Left lung (tissue), 10 donors: ENCODE measurements around the gene NR5A1. TPM values are rescaled to one million over a fixed set of nuclear protein-coding genes. Genes with fewer than 3 reads are reported as not detected.
A peak's percentile ranks its signal among the peaks of the same experiment; 100 is the strongest.

Experiments used
- ATAC-seq: fragments of 200-7000 bp; cut with Tn5 transposase; one replicate; pipeline ENCODE4 v1.9.1; 2020; ENCODE audit warnings: moderate library complexity
- DNase-seq, 4 donors: peaks; one replicate each; pipeline ENCODE4 v3.0.0-alpha.2; 2013 to 2020
- H3K27ac ChIP-seq, 2 donors: fragments of 200-600 bp; sonication (generic) in 1 of 2; one replicate each; pipeline versions ENCODE4 v1.5.0 to v1.8.0; 2020 to 2021
- H3K27me3 ChIP-seq, 2 donors: fragments of 200-600 bp; sonication (generic) in 1 of 2; one replicate each; pipeline versions ENCODE4 v1.5.0 to v1.8.0; 2020 to 2021
- H3K36me3 ChIP-seq, 2 donors: fragments of 200-600 bp; sonication (generic) in 1 of 2; one replicate each; pipeline versions ENCODE4 v1.5.0 to v1.8.0; 2020 to 2021
- H3K4me1 ChIP-seq, 2 donors: fragments of 200-600 bp; one replicate each; pipeline ENCODE4 v1.8.0; 2021
- H3K4me3 ChIP-seq, 2 donors: fragments of 200-600 bp; sonication (generic) in 1 of 2; one replicate each; pipeline versions ENCODE4 v1.5.0 to v1.8.0; 2020 to 2021; ENCODE audit warnings: mild to moderate bottlenecking in 1 of 2
- H3K9me3 ChIP-seq, 2 donors: fragments of 200-600 bp; sonication (generic) in 1 of 2; one replicate each; pipeline versions ENCODE4 v1.5.0 to v1.8.0; 2020 to 2021
- intact Hi-C, 2 donors: fragments of 100-400 bp; cut with DNase I; formaldehyde crosslinking; loops; one replicate each; pipeline versions ENCODE4 v1.11.2 to v1.14.2; 2022
- polyA plus RNA-seq, 6 donors: library from polyadenylated mRNA; unstranded; fragments of 120-200 nt; gene quantifications; one replicate each; pipeline ENCODE4 v1.2.1, GENCODE V29; 2013; ENCODE audit not compliant: insufficient read length in 6 of 6
- total RNA-seq, 2 donors: library from RNA; stranded (reverse); fragmentation: NEBNext Ultra II Directional; extraction: Animal tissue kit (Norgen Biotek cat#: 25700); gene quantifications; one replicate each; pipeline ENCODE4 v1.2.1, GENCODE V29; 2021
- TF ChIP-seq, protein P1 (sequence below), 2 donors: fragments of 200-600 bp; sonication (generic) in 1 of 2; IDR thresholded peaks; one replicate each; pipeline versions ENCODE4 v1.5.0 to v1.8.0; 2021; ENCODE audit warnings: antibody characterized with exemption in 2 of 2
- donor health status: DM: no; HTN: yes; CAD: no.
- donor health status: DM: no; HTN: no; CAD: no.

NR5A1 gene
- total and polyA plus RNA-seq, 8 donors: 0.06 to 0.26 (median 0.14) TPM; not detected in 5

DNA sequence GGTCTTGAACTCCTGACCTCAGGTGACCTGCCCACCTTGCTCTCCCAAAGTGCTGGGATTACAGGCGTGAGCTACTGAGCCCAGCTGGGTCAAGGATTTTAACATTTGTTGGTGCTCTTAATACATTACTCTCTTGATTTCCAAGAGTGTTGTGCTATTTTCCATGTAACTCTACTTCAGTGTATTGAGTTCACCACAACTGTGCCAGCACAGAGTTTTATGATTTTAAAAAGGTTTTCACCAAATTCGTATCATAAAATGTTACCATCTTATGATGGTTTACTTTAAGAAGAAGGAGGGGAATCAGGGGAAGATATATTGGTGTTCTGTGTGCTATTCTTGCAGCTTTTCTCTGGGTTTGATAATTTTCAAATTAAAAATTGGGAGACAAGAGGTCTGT, 63.6 kb downstream of the NR5A1 start:
- Histone ChIP-seq H3K4me3 (no peak overlapping the region), H3K4me1 (no peaks in the 10 kb centered on the region), H3K27ac (no peak overlapping the region), H3K9me3 (peaks cover 0 to 4% of the 10 kb centered on the region in 2 donors), H3K27me3 (peaks cover 0 to 57% of the 10 kb centered on the region in 2 donors), H3K36me3 (no peaks in the 10 kb centered on the region)
- TF ChIP-seq, protein P1, sequence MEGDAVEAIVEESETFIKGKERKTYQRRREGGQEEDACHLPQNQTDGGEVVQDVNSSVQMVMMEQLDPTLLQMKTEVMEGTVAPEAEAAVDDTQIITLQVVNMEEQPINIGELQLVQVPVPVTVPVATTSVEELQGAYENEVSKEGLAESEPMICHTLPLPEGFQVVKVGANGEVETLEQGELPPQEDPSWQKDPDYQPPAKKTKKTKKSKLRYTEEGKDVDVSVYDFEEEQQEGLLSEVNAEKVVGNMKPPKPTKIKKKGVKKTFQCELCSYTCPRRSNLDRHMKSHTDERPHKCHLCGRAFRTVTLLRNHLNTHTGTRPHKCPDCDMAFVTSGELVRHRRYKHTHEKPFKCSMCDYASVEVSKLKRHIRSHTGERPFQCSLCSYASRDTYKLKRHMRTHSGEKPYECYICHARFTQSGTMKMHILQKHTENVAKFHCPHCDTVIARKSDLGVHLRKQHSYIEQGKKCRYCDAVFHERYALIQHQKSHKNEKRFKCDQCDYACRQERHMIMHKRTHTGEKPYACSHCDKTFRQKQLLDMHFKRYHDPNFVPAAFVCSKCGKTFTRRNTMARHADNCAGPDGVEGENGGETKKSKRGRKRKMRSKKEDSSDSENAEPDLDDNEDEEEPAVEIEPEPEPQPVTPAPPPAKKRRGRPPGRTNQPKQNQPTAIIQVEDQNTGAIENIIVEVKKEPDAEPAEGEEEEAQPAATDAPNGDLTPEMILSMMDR (IDR thresholded peaks at IDR 0.05): no peak
- ATAC-seq (no peak), DNase-seq (no peak)
- intact Hi-C loops: no loop called here

DNA sequence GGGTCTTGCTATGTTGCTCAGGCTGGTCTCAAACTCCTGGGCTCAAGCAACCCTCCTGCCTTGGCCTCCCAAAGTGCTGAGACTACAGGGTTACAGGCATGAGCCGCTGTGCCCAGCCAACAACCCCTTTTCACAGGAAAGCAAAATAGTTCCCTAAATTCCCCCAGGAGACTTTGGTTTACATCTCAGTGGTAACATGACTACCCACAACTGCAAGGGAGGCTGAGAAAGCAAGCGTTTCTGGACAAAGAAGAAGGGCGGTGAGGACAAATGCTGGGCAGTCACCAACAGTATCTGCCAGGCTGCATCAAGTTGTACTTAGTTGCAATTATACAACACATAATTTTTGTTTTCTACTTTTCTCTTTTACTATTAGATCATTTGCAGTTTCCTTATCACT, 64.4 kb downstream of the NR5A1 start:
- Histone ChIP-seq H3K36me3 (no peaks in the 10 kb centered on the region), H3K9me3 (peaks cover 0 to 4% of the 10 kb centered on the region in 2 donors), H3K4me1 (no peaks in the 10 kb centered on the region), H3K27ac (no peak overlapping the region), H3K4me3 (no peak overlapping the region), H3K27me3 (peaks cover 0 to 58% of the 10 kb centered on the region in 2 donors)
- intact Hi-C loops: no loop called here
- ATAC-seq (no peak), DNase-seq (no peak)
- TF ChIP-seq, protein P1 (IDR thresholded peaks at IDR 0.05): no peak

DNA sequence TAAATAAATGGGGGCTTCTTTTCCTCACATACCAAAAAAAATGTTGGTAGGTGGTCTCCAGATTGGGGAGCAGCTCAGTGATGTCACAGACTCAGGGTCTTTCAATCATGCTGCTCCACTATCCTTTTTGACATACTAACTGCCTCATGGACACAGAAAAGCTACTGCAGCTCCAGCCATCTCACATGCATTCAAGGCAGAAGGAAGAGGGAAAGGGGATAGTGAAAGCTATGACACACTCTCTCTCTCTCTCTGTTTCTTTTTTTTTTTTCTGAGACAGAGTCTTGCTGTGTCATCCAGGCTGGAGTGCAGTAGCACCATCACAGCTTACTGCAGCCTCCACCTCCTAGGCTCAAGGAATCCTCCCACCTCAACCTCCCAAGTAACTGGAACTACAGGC, 64.8 kb downstream of the NR5A1 start:
- H3K36me3 ChIP-seq: no peaks in the 10 kb centered on the region
- TF ChIP-seq, protein P1 (IDR thresholded peaks at IDR 0.05): no peak
- ATAC-seq: no peak
- H3K27ac ChIP-seq: no peak overlapping the region
- H3K4me1 ChIP-seq: no peaks in the 10 kb centered on the region
- peaks cover 0 to 57% of the 10 kb centered on the region in 2 donors for H3K27me3 ChIP-seq
- no peak for DNase-seq
- H3K9me3 ChIP-seq: peaks cover 0 to 4% of the 10 kb centered on the region in 2 donors
- intact Hi-C loops: no loop called here
- no peak overlapping the region for H3K4me3 ChIP-seq

DNA sequence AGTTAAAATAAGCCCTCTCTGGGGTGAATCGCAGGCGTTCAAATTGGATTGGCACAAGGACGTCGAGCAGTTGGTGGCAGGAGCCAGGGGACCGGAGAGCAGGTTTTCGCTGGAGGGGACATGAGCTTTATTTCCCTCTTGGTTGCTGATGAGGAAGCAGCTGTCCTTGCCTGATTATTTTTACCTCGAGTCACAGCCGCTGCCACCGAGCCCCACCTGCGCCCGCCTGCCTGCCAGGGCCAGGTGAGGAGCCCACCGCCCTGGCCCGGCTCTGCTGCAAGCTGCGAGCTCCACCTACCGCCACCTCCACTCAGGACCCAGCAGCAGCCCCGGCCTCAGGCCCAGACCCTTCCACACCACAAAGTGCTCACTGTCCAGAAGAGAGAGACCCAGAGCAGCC, 65.9 kb downstream of the NR5A1 start:
- Histone ChIP-seq H3K36me3 (no peaks in the 10 kb centered on the region), H3K27ac (no peak overlapping the region), H3K27me3 (peaks cover 0 to 46% of the 10 kb centered on the region in 2 donors), H3K4me3 (no peak overlapping the region), H3K9me3 (peaks cover 0 to 4% of the 10 kb centered on the region in 2 donors), H3K4me1 (no peaks in the 10 kb centered on the region)
- intact Hi-C loops: no loop called here
- TF ChIP-seq, protein P1 (IDR thresholded peaks at IDR 0.05): no peak
- no peak for ATAC-seq
- DNase-seq: peak in 2 of 4 donors; percentile 11 to 47

DNA sequence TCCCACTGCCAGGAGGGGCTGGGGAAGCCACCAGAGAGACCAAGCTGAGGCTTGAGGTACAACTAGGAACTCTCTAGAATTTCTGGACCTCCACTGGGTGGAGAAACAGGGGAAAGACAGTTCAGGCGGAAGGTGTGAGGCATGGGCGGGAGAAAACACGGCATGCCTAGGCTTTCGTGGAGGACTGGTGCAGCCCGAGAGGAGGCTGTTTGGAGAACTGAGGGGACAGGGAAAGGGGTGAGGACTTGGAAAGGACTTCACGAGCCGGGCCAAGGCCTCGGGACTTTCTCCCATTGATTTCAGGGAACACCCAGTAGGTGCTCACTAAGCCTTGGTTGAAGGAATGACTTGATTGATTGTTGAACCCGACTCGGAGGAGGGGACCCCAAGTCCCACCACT, 66.4 kb downstream of the NR5A1 start:
- no peaks in the 10 kb centered on the region for H3K36me3 ChIP-seq
- TF ChIP-seq, protein P1 (IDR thresholded peaks at IDR 0.05): no peak
- no peak for ATAC-seq

More for the DNA sequence above, 66.4 kb downstream of the NR5A1 start:
- Histone ChIP-seq H3K4me3 (no peak overlapping the region), H3K27me3 (peaks cover 0 to 46% of the 10 kb centered on the region in 2 donors), H3K27ac (no peak overlapping the region), H3K9me3 (peaks cover 0 to 4% of the 10 kb centered on the region in 2 donors), H3K4me1 (no peaks in the 10 kb centered on the region)
- peak in 1 of 4 donors; percentile 23 for DNase-seq
- intact Hi-C loops: no loop called here
